Activated CD8-positive, alpha-beta memory T cell treated with anti-CD3 and anti-CD28 coated beads for 24 hours (primary cell): ENCODE data around the gene NOP10.

Source experiments
- DNase-seq: peaks from one replicate; pipeline ENCODE4 v3.0.0-alpha.2; 2020

The NOP10 gene

GRCh38 chr15:34330279-34330678 lies 12.7 kb downstream of the NOP10 start:
- no peak for DNase-seq

DNA sequence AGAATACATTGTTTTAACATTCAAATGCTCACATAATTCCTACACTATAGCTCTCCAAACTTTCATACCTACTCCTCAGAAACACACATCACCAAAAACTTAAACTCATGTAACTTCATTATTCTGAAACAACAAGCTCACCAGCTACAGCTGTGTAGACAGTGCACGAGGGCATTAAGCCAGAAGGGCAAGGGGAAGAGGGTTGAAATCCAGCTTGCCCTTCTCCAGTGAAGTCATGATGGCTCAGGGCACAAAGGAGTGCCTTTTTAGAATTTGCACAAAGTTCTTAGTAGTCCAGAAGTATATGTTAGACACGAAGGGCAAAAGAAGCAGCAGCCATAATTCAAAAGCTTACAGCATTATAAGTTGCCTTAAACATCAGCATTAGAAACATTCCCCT lies 13.9 kb downstream of the NOP10 start:
- no peak for DNase-seq

DNA sequence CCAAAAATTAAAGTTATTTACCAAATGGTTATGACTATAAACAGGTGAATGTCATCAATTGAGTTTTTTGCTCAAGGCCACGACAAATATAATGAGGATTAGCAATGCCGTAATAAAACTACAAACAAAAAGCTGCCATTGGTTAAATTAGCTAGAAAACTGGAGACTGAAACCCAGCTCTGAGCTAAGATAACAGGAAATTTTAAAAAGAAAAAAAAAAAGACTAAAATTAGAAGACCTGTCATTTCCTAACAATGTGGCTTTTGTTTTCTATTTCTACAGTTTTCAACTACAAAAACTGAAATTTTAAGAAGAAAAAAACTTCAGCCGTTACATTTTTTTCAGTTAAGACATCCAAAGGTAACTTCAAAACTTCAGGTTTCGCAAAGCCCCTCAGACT lies 15.0 kb downstream of the NOP10 start:
- DNase-seq: no peak

DNA sequence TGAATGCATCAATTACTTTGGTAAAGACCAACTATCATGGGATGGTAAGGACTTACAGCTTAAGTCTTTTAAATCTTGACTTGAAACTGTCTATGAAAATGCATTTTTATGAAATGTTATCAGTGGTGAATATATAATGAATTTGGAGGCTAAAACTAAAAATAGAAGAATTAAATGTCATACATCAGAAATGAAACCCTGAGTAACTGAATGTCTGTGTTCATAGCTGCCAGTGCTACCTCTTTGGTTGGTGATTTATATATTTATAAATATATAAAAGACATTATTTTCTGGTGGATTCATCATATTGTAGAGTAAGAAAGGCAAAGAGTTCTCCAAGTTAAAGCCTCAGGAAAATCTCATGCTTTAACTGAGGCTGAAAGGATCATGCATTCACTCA lies 17.6 kb downstream of the NOP10 start:
- no peak for DNase-seq

DNA sequence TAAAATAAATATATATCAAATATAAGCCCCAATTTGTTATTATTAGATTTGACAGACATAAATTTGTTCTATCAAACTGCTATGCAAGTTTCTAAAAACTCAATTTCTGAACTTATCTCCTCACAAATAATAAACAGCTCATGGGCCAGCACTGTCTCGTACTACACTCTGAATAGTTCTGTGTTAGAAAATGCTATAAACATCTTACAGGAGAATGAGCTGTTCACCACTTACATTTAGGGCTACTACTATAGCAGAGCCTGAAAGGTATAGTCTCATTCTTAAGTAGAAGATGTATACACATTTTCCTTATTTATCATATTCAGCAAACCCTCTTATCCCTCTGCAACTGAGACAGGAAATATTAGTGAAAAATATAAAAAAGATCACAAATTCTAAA lies 18.0 kb downstream of the NOP10 start:
- no peak for DNase-seq

DNA sequence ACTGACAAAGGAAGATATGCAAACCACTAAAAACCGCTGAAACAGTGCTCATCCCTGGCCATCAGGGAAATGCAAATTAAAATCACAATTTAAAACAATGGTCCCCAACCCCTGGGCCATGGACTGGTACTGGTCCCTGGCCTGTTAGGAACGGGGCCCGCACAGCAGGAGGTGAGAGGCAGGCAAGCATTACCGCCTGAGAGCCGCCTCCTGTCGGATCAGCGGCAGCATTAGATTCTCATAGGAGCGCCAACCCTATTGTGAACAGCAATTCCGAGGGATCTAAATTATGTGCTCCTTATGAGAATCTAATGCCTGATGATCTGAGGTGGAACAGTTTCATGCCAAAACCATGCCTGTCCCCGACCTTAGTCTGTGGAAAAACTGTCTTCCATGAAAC lies 19.7 kb downstream of the NOP10 start:
- no peak for DNase-seq

GRCh38 chr15:34318277-34319079 lies 24.5 kb downstream of the NOP10 start:
- DNase-seq: no peak

GRCh38 chr15:34314491-34315490 lies 28.1 kb downstream of the NOP10 start:
- DNase-seq: no peak

DNA sequence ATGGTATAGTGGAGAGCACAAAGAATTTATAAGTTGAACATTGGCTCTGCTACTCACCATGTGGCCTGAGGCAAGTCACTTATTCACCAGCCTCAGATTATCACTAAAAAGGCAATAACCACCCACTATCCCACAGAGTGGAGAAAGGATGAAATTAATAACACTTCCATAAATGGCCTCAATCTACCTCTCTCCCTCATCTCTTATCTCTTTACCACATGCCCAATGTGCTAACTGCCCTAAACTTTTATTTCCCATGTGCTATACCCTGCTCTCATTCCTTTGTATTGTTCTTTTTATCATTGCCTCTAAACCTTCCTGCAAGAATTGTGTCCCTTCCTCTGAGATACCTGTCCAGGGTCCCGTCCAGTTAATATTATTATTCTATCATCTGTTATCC lies 31.4 kb downstream of the NOP10 start:
- no peak for DNase-seq

GRCh38 chr15:34304613-34305012 lies 38.3 kb downstream of the NOP10 start:
- DNase-seq: no peak

DNA sequence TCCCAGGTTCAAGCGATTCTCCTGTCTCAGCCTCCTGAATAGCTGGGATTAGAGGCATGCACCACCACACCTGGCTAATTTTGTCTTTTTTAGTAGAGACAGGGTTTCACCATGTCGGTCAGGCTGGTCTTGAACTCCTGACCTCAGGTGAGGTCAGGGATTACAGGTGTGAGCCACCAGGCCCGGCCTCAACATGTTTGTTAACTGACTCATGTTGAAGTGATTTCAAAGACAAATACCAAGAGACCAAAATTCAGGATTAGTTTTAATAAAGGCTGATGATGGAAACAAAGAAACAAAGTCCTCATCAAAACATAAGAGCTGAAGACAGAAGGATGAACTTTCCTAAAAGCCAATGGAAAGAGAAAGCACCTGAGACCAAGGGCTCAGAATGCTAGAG lies 41.9 kb downstream of the NOP10 start:
- no peak for DNase-seq

GRCh38 chr15:34297059-34297458 lies 45.9 kb downstream of the NOP10 start:
- no peak for DNase-seq

GRCh38 chr15:34292621-34293020 lies 50.3 kb downstream of the NOP10 start:
- no peak for DNase-seq
